Right cardiac atrium (tissue), 5 donors: ENCODE measurements around the gene PIP4K2C. TPM values are rescaled to one million over a fixed set of nuclear protein-coding genes. Genes with fewer than 3 reads are reported as not detected.

ENCODE experiments used
- ATAC-seq, 2 donors: fragments of 200-7000 bp; cut with Tn5 transposase; one replicate each; pipeline versions ENCODE4 v1.8.0 to v1.9.1; 2020; ENCODE audit warnings: moderate library complexity in 2 of 2, mild to moderate bottlenecking in 1 of 2
- DNase-seq, 3 donors: peaks; one replicate each; pipeline ENCODE4 v3.0.0-alpha.2; 2020
- H3K27ac ChIP-seq: one replicate; pipeline ENCODE4 v1.5.1; 2013; ENCODE audit warnings: mild to moderate bottlenecking, low read length, control low read depth, moderate library complexity
- H3K27me3 ChIP-seq: one replicate; pipeline ENCODE4 v1.6.1; 2013; ENCODE audit not compliant: control insufficient read depth, insufficient read depth
- H3K4me1 ChIP-seq: one replicate; pipeline ENCODE4 v1.6.1; 2013; ENCODE audit warnings: low read length; ENCODE audit not compliant: control insufficient read depth, insufficient read depth
- H3K4me3 ChIP-seq: one replicate; pipeline ENCODE4 v1.5.1; 2013; ENCODE audit warnings: low read length, control low read depth
- H3K9me3 ChIP-seq: one replicate; pipeline ENCODE4 v1.6.1; 2013; ENCODE audit warnings: low read length; ENCODE audit not compliant: control insufficient read depth
- WGBS: extraction: QIAGEN DNeasy Blood & Tissue Kit; methylation state at CpG from one replicate; pipeline ENCODE4 v1.1.7; 2013; 5-methylcytosine and 5-hydroxymethylcytosine counted together
- intact Hi-C, 4 donors: fragments of 100-400 bp; cut with DNase I; formaldehyde crosslinking; loops; one replicate each; pipeline versions ENCODE4 v1.11.0 to v1.14.0; 2022 to 2023
- polyA plus RNA-seq: library from polyadenylated mRNA; stranded (reverse); fragments of 200-250 nt; gene quantifications from one replicate; pipeline ENCODE4 v1.2.3, GENCODE V29; 2013
- total RNA-seq, 4 donors: library from RNA; stranded (reverse); fragmentation: NEBNext Ultra II Directional; extraction: Animal tissue kit (Norgen Biotek cat#: 25700); gene quantifications; one replicate each; pipeline ENCODE4 v1.2.1, GENCODE V29; 2021
- donor health status: healthy with polysubstance abuse.
- donor health status: DM: no; HTN: yes; CAD: no.
- donor health status: DM: no; HTN: no; CAD: no.
- donor health status: DM: no; HTN: yes; CAD: no; lungs with severe emphysema.
- donor health status: DM: yes; HTN: yes; CAD: no.

Gene PIP4K2C
- total and polyA plus RNA-seq, 5 donors = 8.7 to 17.1 (median 15.1) TPM

DNA sequence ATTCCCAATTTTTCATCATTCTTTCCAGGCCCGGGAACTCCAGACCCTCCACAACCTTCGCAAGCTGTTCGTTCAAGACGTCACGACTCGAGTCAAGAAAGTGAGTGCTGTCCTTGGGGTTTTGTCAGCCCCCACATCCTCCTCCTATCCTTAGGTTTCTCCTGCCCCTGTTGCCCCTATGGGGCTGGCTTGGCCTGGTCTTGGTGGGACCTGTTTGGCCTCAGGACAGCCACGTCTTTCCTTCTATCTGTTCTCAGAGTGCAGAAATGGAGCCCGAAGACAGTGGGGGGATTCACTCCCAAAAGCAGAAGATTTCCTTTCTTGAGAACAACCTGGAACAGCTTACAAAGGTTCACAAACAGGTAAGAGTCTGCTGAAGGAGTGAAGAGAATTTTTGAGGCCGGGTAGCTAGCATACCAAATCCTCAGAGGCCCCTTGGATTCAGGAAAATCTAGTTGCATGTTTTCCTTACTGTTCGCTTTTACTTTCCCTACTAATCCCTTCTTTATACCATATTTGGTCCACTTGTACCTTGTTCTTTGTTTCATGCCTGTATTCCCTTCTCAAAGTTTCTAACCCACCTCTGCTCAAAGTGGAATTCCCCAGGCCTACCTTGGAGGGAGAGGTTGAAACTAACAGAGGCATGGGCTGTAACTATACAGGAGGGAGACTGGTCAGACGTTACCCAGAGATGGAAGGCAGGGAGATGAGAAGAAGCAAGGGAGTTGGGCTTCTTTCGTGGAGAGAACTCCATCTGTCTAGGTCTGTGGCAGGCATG is 12.8 kb upstream of the PIP4K2C start:
- intact Hi-C loops = no loop called here
- DNase-seq (no peak), ATAC-seq (no peak)
- no peak overlapping the region for H3K4me3 ChIP-seq
- H3K4me1 ChIP-seq = no peaks in the 10 kb centered on the region
- 87% methylated on average over 12 of the region's 12 CpGs for WGBS
- H3K27ac ChIP-seq = no peak overlapping the region
- H3K9me3 ChIP-seq = no peaks in the 10 kb centered on the region
- H3K27me3 ChIP-seq = no peaks in the 10 kb centered on the region

DNA sequence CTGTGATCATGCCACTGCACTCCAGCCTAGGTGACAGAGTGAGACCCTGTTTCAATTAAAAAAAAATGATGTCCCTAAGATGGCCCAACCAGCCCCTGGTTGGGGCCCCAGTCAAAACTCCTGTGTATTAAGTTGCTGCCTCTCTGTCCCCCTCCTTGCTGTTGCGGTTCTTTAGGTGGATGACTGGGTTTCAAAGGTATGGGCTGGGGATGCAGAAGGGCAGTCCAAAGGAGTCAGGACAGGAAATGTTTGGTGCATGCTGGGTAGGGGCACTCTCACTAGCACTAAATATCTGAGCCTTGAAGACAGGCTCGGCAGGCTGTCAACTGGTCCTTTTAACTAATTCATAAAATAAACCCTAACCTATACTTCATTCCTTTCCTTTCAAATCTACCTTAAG is 12.0 kb upstream of the PIP4K2C start:
- Histone ChIP-seq H3K27ac (no peak overlapping the region), H3K4me1 (no peaks in the 10 kb centered on the region), H3K9me3 (no peaks in the 10 kb centered on the region), H3K27me3 (no peaks in the 10 kb centered on the region), H3K4me3 (no peak overlapping the region)
- WGBS = 79% methylated on average over 2 of the region's 2 CpGs
- intact Hi-C loops = no loop called here
- ATAC-seq = no peak
- no peak for DNase-seq

DNA sequence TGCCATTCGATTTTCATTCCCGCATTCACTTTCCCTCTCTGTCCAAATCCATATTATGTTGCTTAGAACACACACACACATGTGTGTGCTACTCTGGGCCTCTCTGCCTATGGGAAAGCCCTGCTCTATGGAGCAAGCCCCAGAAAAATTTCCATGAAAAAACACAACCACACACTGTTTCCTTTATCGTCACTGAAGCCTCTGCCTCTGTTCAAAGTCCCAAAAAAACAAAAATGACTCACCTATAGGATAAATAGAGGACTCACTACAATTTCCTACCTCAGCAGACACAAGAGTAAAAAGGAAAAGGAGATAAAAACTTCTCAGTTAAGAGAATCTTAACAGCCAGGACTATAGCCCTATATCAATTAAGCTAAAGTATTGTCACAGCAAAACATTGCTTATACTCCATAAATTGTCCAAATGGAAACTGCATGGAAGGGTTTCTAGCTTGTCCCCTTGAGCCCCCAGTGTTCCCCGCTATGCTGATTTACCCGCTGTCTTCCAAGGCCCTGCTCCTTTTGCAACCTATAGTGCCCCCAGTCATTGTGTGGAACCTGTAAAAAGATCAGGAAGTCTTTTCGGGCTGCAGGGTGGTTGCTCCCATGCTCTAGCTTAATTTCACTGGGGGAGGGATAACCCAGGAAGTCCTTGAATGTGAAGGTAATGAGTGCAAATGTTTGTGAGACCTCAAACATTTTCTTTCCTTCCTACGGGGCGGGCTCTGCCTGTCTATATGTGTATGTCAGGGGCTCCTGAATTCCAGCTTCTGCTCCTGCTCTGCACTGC is 11.1 kb upstream of the PIP4K2C start:
- 90% methylated on average over 8 of the region's 8 CpGs for WGBS
- Histone ChIP-seq H3K4me1 (no peaks in the 10 kb centered on the region), H3K4me3 (no peak overlapping the region), H3K27me3 (no peaks in the 10 kb centered on the region), H3K27ac (no peak overlapping the region), H3K9me3 (no peaks in the 10 kb centered on the region)
- DNase-seq = no peak
- intact Hi-C loops = loop anchor here in 2 of 4 donors (5.0 kb wide), 1 partner anchor 42 kb away; no protein-coding TSS in a partner anchor
- no peak for ATAC-seq

DNA sequence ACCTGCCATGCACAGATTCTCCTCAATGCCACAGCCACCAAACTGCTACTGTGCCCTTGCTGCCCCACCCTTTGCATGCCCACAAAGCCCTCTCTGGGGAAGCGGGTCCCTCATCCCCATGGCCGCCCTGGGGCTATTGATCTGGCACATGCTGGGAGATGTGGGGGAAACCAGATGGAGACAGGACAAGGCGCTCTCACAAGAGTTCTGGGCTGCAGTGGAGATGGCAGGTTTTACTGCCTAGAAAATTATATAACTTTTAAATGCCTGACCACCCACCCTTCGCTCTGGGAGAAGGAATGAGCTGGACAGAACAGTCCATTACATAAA is 10.6 kb upstream of the PIP4K2C start:
- Histone ChIP-seq H3K27ac (no peak overlapping the region), H3K4me1 (no peaks in the 10 kb centered on the region), H3K4me3 (no peak overlapping the region), H3K9me3 (no peaks in the 10 kb centered on the region), H3K27me3 (no peaks in the 10 kb centered on the region)
- ATAC-seq = no peak
- 85% methylated on average over 4 of the region's 4 CpGs for WGBS
- intact Hi-C loops = loop anchor here in 2 of 4 donors (5.0 kb wide), 1 partner anchor 42 kb away; no protein-coding TSS in a partner anchor
- no peak for DNase-seq

DNA sequence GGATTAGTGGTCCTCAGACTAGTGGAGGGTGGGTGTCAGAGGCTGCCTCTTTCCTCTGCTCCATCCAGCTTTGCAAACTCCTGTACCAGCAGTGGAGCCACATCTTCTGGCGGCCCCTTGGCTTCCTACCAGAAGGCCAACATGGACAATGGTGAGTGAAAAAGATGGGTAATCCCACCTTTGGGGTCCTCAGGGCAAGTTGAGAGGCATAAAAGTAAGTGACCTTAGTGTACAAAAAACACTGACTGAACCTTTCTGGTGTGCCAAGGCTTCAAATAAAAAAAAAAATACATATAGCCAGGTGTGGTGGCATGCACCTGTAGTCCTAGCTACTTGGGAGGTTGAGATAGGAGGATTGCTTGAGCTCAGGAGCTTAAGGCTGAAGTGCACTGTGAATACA is 9.2 kb upstream of the PIP4K2C start:
- DNase-seq (no peak), ATAC-seq (no peak)
- no peaks in the 10 kb centered on the region for H3K27me3 ChIP-seq
- intact Hi-C loops = loop anchor here in 2 of 4 donors (5.0 kb wide), 1 partner anchor 40 kb away; no protein-coding TSS in a partner anchor
- 87% methylated on average over 1 of the region's 1 CpG for WGBS
- H3K27ac ChIP-seq = no peak overlapping the region
- H3K9me3 ChIP-seq = no peaks in the 10 kb centered on the region
- H3K4me3 ChIP-seq = no peak overlapping the region
- no peaks in the 10 kb centered on the region for H3K4me1 ChIP-seq

DNA sequence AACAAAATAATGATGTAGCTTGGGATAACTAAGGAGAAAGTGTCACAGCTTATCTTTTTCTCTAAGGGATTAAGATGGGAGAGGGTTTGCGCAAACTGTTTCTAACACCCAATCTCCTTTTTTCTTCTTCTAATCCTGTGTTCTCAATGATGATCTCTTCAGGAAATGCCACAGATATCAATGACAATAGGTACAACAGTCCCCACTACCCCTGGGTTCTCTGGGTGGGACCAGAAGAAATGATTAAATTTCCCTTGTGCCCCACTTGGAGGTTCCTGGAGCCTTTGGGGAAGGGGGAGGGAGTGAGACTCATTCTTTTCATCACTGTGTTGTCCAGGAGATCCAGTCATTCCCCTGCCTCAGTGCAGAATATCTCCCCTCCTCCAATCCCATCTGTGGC is 8.6 kb upstream of the PIP4K2C start:
- Histone ChIP-seq H3K4me3 (no peak overlapping the region), H3K9me3 (no peaks in the 10 kb centered on the region), H3K4me1 (no peaks in the 10 kb centered on the region), H3K27me3 (no peaks in the 10 kb centered on the region), H3K27ac (no peak overlapping the region)
- 92% methylated on average over 1 of the region's 1 CpG for WGBS
- intact Hi-C loops = loop anchor here in 2 of 4 donors (5.0 kb wide), 1 partner anchor 40 kb away; no protein-coding TSS in a partner anchor
- no peak for ATAC-seq
- DNase-seq = no peak

DNA sequence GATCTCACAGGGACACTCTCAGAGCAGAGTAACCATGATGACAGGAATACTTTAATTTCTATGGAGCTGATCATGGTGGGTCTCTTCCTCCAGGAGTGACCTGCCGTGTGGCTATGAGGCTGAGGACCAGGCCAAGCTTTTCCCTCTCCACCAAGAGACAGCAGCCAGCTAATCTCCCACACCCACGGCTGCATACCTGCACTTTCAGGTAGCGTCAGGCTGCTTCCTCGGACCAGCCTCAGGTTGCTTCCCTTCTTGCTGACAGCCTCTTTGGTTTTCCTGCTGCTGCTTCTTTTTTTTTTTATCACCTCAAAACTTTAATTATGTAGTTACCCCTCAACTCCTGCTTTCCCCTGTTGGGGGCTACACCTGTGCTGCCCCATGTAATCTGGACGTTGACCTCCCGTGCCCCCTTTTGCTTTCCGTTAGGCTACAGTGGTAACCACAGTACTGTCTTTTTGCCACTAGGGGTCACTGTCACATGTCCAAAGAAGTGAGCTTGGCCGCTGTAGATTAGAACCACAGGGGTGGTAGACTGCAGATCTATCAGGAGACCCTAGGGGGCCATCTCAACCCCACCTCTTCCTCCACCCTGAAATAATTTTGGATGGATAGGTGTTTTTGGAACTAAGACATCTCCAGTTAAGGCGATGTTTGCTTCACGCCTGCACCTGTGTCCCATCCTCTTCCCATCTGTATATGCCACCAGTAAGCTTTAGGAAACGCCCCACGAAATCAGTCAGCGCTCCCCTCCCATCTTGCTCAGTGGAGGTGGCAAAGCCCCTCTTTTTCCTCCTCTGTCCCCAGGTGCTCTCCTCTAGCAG is 7.8 kb upstream of the PIP4K2C start:
- intact Hi-C loops = loop anchor here in 3 of 4 donors (1.0 to 5.0 kb wide), 2 partner anchors 39 kb away; no protein-coding TSS in a partner anchor
- no peak overlapping the region for H3K27ac ChIP-seq
- WGBS = 44% methylated on average over 13 of the region's 13 CpGs
- no peaks in the 10 kb centered on the region for H3K4me1 ChIP-seq
- ATAC-seq (peak; percentile 93 to 94), DNase-seq (peak in 2 of 3 donors; percentile 41 to 46)
- H3K4me3 ChIP-seq = no peak overlapping the region
- H3K9me3 ChIP-seq = no peaks in the 10 kb centered on the region
- no peaks in the 10 kb centered on the region for H3K27me3 ChIP-seq

DNA sequence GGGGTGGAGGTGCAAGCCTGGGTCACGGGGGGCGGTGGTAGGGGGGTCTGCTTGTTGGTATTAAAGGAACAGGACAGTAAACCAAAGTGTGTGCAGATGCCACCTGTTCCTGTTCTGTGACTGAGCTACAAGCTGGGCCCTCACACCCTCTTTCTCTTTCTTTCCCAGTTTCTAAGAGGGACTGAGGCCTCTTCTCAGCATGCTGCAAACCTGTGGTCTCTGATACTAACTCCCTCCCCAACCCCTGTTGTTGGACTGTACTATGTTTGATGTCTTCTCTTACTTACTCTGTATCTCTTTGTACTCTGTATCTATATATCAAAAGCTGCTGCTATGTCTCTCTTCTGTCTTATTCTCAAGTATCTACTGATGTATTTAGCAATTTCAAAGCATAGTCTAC is 6.9 kb upstream of the PIP4K2C start:
- H3K4me3 ChIP-seq = no peak overlapping the region
- WGBS = 97% methylated on average over 2 of the region's 2 CpGs
- H3K9me3 ChIP-seq = no peaks in the 10 kb centered on the region
- intact Hi-C loops = loop anchor here in 3 of 4 donors (2.0 to 5.0 kb wide), 2 partner anchors 37 to 38 kb away; no protein-coding TSS in a partner anchor
- H3K4me1 ChIP-seq = no peaks in the 10 kb centered on the region
- no peak for DNase-seq
- H3K27me3 ChIP-seq = no peaks in the 10 kb centered on the region
- ATAC-seq = no peak
- no peak overlapping the region for H3K27ac ChIP-seq

DNA sequence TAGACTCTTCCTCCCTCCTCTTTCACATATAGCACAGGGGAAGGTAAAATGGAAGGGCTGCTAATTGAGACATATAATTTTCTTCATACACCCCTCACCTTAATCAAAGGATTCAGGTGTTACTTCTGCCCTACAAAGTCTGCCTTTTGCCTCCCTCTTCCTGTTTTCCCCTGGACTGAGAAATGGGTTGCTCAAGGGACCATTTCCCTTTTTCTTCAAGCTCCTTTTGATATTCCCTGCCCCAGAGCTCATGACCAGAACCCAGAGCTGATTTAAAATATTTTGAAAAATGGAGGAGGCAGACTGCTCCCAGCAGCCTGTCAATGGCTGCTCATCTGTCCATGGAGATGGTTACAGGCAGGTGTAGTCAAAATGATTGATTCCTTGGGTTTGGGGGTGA is 6.3 kb upstream of the PIP4K2C start:
- intact Hi-C loops = loop anchor here in 3 of 4 donors (2.0 to 5.0 kb wide), 2 partner anchors 36 to 38 kb away; no protein-coding TSS in a partner anchor
- Histone ChIP-seq H3K9me3 (no peaks in the 10 kb centered on the region), H3K4me1 (no peaks in the 10 kb centered on the region), H3K27me3 (no peaks in the 10 kb centered on the region), H3K27ac (no peak overlapping the region), H3K4me3 (no peak overlapping the region)
- ATAC-seq (no peak), DNase-seq (no peak)

DNA sequence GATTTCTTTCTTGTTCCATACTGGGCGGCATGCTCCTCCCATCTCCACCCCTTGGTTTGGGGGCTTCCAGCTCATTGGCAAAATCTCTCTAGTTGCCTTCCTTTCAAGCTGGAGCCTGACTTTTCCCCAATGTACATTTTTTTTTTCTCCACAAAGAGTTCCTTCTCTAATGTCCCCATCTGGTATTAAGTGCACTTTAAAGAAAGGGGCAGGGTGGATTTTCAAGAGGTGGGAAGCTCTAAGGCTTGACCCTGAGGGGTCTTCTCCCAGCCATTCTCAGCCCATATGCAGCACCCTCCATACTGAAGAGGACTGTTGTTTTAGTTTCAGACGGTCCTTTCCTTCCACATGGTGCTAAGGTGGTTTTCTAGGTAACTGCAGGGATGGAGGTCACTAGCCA is 5.8 kb upstream of the PIP4K2C start:
- Histone ChIP-seq H3K4me3 (no peak overlapping the region), H3K9me3 (no peaks in the 10 kb centered on the region), H3K27ac (no peak overlapping the region), H3K4me1 (no peaks in the 10 kb centered on the region), H3K27me3 (no peaks in the 10 kb centered on the region)
- ATAC-seq (no peak), DNase-seq (no peak)
- intact Hi-C loops = loop anchor here in 1 of 4 donors (2.0 kb wide), 1 partner anchor 36 kb away; no protein-coding TSS in a partner anchor
- 83% methylated on average over 2 of the region's 2 CpGs for WGBS
